Activated CD8-positive, alpha-beta T cell treated with anti-CD3 and anti-CD28 coated beads for 36 hours (primary cell): Measurements from ENCODE around the gene INPP5E. TPM values are rescaled to one million over a fixed set of nuclear protein-coding genes. Genes with fewer than 3 reads are reported as not detected.

Source experiments
- ATAC-seq: fragments of 200-7000 bp; cut with Tn5 transposase; one replicate; pipeline ENCODE4 v1.10.0; 2021; ENCODE audit warnings: mild to moderate bottlenecking, moderate library complexity
- CTCF ChIA-PET: fragments of 350-600 bp; sonication (Branson Sonifier 250); formaldehyde crosslinking; loops from one replicate; lab custom pipeline; 2021; ENCODE audit warnings: antibody characterized with exemption; lab: Charles Lee
- POLR2A ChIA-PET: fragments of 350-600 bp; sonication (Branson Sonifier 250); formaldehyde crosslinking; loops from one replicate; lab custom pipeline; 2021; ENCODE audit warnings: antibody characterized with exemption; lab: Charles Lee
- DNase-seq: peaks from one replicate; pipeline ENCODE4 v3.0.0-alpha.2; 2020
- H3K27ac Mint-ChIP-seq: one replicate; pipeline ENCODE4 v1.8.0; 2021; ENCODE audit warnings: mild to moderate bottlenecking, mixed read lengths
- H3K27me3 Mint-ChIP-seq: one replicate; pipeline ENCODE4 v1.8.0; 2021; ENCODE audit warnings: mixed read lengths
- H3K36me3 Mint-ChIP-seq: one replicate; pipeline ENCODE4 v1.8.0; 2021; ENCODE audit warnings: low read depth, mixed read lengths
- H3K4me1 Mint-ChIP-seq: one replicate; pipeline ENCODE4 v1.8.0; 2021; ENCODE audit warnings: low read depth, mixed read lengths
- H3K4me3 Mint-ChIP-seq: one replicate; pipeline ENCODE4 v1.8.0; 2021; ENCODE audit warnings: mild to moderate bottlenecking, moderate library complexity, mixed read lengths
- H3K9me3 Mint-ChIP-seq: one replicate; pipeline ENCODE4 v1.8.0; 2021; ENCODE audit warnings: mixed read lengths
- intact Hi-C: fragments of 100-400 bp; cut with micrococcal nuclease; formaldehyde crosslinking; loops from one replicate; pipeline ENCODE4 v1.10.0; 2022
- total RNA-seq, 2 experiments: library from RNA; stranded (reverse); gene quantifications; one replicate each; pipeline ENCODE4 v1.2.3, GENCODE V29; 2021
- TF ChIP-seq, protein P1 (sequence below): fragments of 200-600 bp; IDR thresholded peaks from one replicate; pipeline ENCODE4 v1.8.0; 2022; ENCODE audit warnings: antibody characterized with exemption, mild to moderate bottlenecking

The INPP5E gene
- total RNA-seq, 2 experiments from 2014 or later = 12.0 to 13.8 TPM

- TF ChIP-seq, protein P1, sequence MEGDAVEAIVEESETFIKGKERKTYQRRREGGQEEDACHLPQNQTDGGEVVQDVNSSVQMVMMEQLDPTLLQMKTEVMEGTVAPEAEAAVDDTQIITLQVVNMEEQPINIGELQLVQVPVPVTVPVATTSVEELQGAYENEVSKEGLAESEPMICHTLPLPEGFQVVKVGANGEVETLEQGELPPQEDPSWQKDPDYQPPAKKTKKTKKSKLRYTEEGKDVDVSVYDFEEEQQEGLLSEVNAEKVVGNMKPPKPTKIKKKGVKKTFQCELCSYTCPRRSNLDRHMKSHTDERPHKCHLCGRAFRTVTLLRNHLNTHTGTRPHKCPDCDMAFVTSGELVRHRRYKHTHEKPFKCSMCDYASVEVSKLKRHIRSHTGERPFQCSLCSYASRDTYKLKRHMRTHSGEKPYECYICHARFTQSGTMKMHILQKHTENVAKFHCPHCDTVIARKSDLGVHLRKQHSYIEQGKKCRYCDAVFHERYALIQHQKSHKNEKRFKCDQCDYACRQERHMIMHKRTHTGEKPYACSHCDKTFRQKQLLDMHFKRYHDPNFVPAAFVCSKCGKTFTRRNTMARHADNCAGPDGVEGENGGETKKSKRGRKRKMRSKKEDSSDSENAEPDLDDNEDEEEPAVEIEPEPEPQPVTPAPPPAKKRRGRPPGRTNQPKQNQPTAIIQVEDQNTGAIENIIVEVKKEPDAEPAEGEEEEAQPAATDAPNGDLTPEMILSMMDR = no peak
- Mint-ChIP-seq H3K27ac (no peak overlapping the region), H3K36me3 (peaks cover 53% of the 10 kb centered on the region), H3K4me1 (no peaks in the 10 kb centered on the region), H3K27me3 (no peaks in the 10 kb centered on the region), H3K4me3 (no peak overlapping the region), H3K9me3 (no peaks in the 10 kb centered on the region)
- POLR2A ChIA-PET = interaction anchor here (1.2 kb wide), 1 partner anchor 12 kb away, joined by 3 read pairs; no protein-coding TSS in a partner anchor
- DNase-seq (no peak), ATAC-seq (no peak)
- CTCF ChIA-PET = no interaction called here
- intact Hi-C loops = no loop called here
Measured at GRCh38 chr9:136455043-136456002, 15.7 kb upstream of the INPP5E start.

GRCh38 chr9:136454026-136454796 lies 14.6 kb upstream of the INPP5E start:
- DNase-seq (no peak), ATAC-seq (no peak)
- ChIA-PET POLR2A (interaction anchor here (1.2 kb wide), 2 partner anchors 11 to 41 kb away, joined by 3 read pairs; no protein-coding TSS in a partner anchor), CTCF (no interaction called here)
- intact Hi-C loops = no loop called here
- TF ChIP-seq, protein P1 = no peak
- no peak overlapping the region for H3K27ac Mint-ChIP-seq
- no peaks in the 10 kb centered on the region for H3K4me1 Mint-ChIP-seq
- H3K27me3 Mint-ChIP-seq = no peaks in the 10 kb centered on the region
- H3K4me3 Mint-ChIP-seq = no peak overlapping the region
- peaks cover 51% of the 10 kb centered on the region for H3K36me3 Mint-ChIP-seq
- H3K9me3 Mint-ChIP-seq = no peaks in the 10 kb centered on the region

- intact Hi-C loops = no loop called here
- no peak for DNase-seq
- CTCF ChIA-PET = no interaction called here
- H3K27me3 Mint-ChIP-seq = no peaks in the 10 kb centered on the region
- no peak overlapping the region for H3K4me3 Mint-ChIP-seq
- H3K9me3 Mint-ChIP-seq = no peaks in the 10 kb centered on the region
- no peak for ATAC-seq
- H3K27ac Mint-ChIP-seq = no peak overlapping the region
- TF ChIP-seq, protein P1 = no peak
- peaks cover 51% of the 10 kb centered on the region for H3K36me3 Mint-ChIP-seq
- no peaks in the 10 kb centered on the region for H3K4me1 Mint-ChIP-seq
- POLR2A ChIA-PET = interaction anchor here (0.6 to 1.5 kb wide), 3 partner anchors 17 to 491 kb away, joined by 3 to 4 read pairs (median 3); partner anchors contain the start of gene FBXW5
Measured at GRCh38 chr9:136453326-136453725, 13.7 kb upstream of the INPP5E start.

GRCh38 chr9:136451221-136451877 lies 11.7 kb upstream of the INPP5E start:
- Mint-ChIP-seq H3K4me3 (no peak overlapping the region), H3K4me1 (no peaks in the 10 kb centered on the region), H3K27me3 (no peaks in the 10 kb centered on the region), H3K27ac (no peak overlapping the region), H3K36me3 (peaks cover 58% of the 10 kb centered on the region), H3K9me3 (no peaks in the 10 kb centered on the region)
- intact Hi-C loops = no loop called here
- TF ChIP-seq, protein P1 = no peak
- ChIA-PET CTCF (no interaction called here), POLR2A (no interaction called here)
- ATAC-seq = no peak
- no peak for DNase-seq
